Subcutaneous abdominal adipose tissue (tissue), 5 donors: ENCODE results near the gene ZNF580.

Experiments
- H3K27ac ChIP-seq: one replicate; pipeline ENCODE4 v1.7.0; 2013; ENCODE audit warnings: low read depth, mild to moderate bottlenecking, inconsistent platforms, low read length, moderate library complexity
- H3K27me3 ChIP-seq, 5 donors: one replicate each; pipeline ENCODE4 v1.7.0; 2013; ENCODE audit warnings: low read length in 5 of 5, inconsistent platforms in 1 of 5; ENCODE audit not compliant: control insufficient read depth in 5 of 5, insufficient read depth in 4 of 5
- H3K36me3 ChIP-seq, 5 donors: one replicate each; pipeline ENCODE4 v1.7.0; 2013; ENCODE audit warnings: low read length in 5 of 5; ENCODE audit not compliant: control insufficient read depth in 5 of 5, insufficient read depth in 5 of 5
- H3K4me1 ChIP-seq, 5 donors: one replicate each; pipeline ENCODE4 v1.7.0; 2013; ENCODE audit warnings: low read length in 5 of 5, mild to moderate bottlenecking in 3 of 5, moderate library complexity in 1 of 5; ENCODE audit not compliant: control insufficient read depth in 5 of 5, insufficient read depth in 5 of 5
- H3K4me3 ChIP-seq, 5 donors: one replicate each; pipeline ENCODE4 v1.7.0; 2013; ENCODE audit warnings: low read length in 5 of 5, low read depth in 1 of 5
- H3K9ac ChIP-seq, 5 donors: one replicate each; pipeline ENCODE4 v1.7.0; 2013; ENCODE audit warnings: low read length in 5 of 5, mild to moderate bottlenecking in 4 of 5, moderate library complexity in 3 of 5
- H3K9me3 ChIP-seq, 5 donors: one replicate each; pipeline ENCODE4 v1.7.0; 2013; ENCODE audit warnings: low read length in 5 of 5; ENCODE audit not compliant: control insufficient read depth in 5 of 5
- donor health status: healthy.
- donor health status: healthy.
- donor health status: healthy.
- donor health status: healthy.
- donor health status: healthy.

The ZNF580 gene

GRCh38 chr19:55635856-55636440, 4.9 kb upstream of the ZNF580 start:
- H3K4me3 ChIP-seq: peak overlapping the region; percentile 93 to 100 (median 100)
- H3K9ac ChIP-seq: peak overlapping the region; percentile 98 to 100 (median 100)
- no peaks in the 10 kb centered on the region for H3K9me3 ChIP-seq
- H3K27ac ChIP-seq: peak overlapping the region; percentile 95
- H3K36me3 ChIP-seq: no peaks in the 10 kb centered on the region
- H3K4me1 ChIP-seq: peaks cover 12 to 69% (median 59%) of the 10 kb centered on the region in 5 donors
- no peaks in the 10 kb centered on the region for H3K27me3 ChIP-seq

GRCh38 chr19:55636723-55637122, 4.1 kb upstream of the ZNF580 start:
- Histone ChIP-seq H3K9ac (peak overlapping the region in 4 of 5 donors; percentile 41 to 100 (median 99)), H3K27ac (peak overlapping the region; percentile 95), H3K27me3 (no peaks in the 10 kb centered on the region), H3K4me1 (peaks cover 12 to 76% (median 64%) of the 10 kb centered on the region in 5 donors), H3K36me3 (no peaks in the 10 kb centered on the region), H3K9me3 (no peaks in the 10 kb centered on the region), H3K4me3 (peak overlapping the region in 1 of 5 donors; percentile 100)

GRCh38 chr19:55637534-55637933, 3.3 kb upstream of the ZNF580 start:
- Histone ChIP-seq H3K4me3 (no peak overlapping the region), H3K36me3 (no peaks in the 10 kb centered on the region), H3K9me3 (no peaks in the 10 kb centered on the region), H3K27ac (no peak overlapping the region), H3K27me3 (no peaks in the 10 kb centered on the region), H3K9ac (no peak overlapping the region), H3K4me1 (peaks cover 12 to 82% (median 70%) of the 10 kb centered on the region in 5 donors)

GRCh38 chr19:55638864-55639359, 1.9 kb upstream of the ZNF580 start:
- Histone ChIP-seq H3K9ac (no peak overlapping the region), H3K27me3 (no peaks in the 10 kb centered on the region), H3K9me3 (no peaks in the 10 kb centered on the region), H3K27ac (no peak overlapping the region), H3K36me3 (no peaks in the 10 kb centered on the region), H3K4me3 (no peak overlapping the region), H3K4me1 (peaks cover 14 to 88% (median 78%) of the 10 kb centered on the region in 5 donors)

GRCh38 chr19:55640043-55640576, 692 bp upstream of the ZNF580 start:
- H3K4me3 ChIP-seq: peak overlapping the region in 4 of 5 donors; percentile 68 to 81 (median 74)
- peaks cover 0 to 8% (median 6%) of the 10 kb centered on the region in 5 donors for H3K36me3 ChIP-seq
- H3K4me1 ChIP-seq: peaks cover 16 to 91% (median 83%) of the 10 kb centered on the region in 5 donors
- H3K27ac ChIP-seq: peak overlapping the region; percentile 85
- no peaks in the 10 kb centered on the region for H3K27me3 ChIP-seq
- peak overlapping the region; percentile 16 to 74 (median 65) for H3K9ac ChIP-seq
- H3K9me3 ChIP-seq: no peaks in the 10 kb centered on the region

- peak overlapping the region; percentile 64 for H3K27ac ChIP-seq
- H3K4me1 ChIP-seq: peaks cover 9 to 76% (median 70%) of the 10 kb centered on the region in 5 donors
- H3K9ac ChIP-seq: peak overlapping the region; percentile 48 to 89 (median 76)
- H3K4me3 ChIP-seq: peak overlapping the region; percentile 71 to 89 (median 81)
- no peaks in the 10 kb centered on the region for H3K27me3 ChIP-seq
- H3K36me3 ChIP-seq: peaks cover 0 to 14% (median 11%) of the 10 kb centered on the region in 5 donors
- H3K9me3 ChIP-seq: no peaks in the 10 kb centered on the region
Observed at GRCh38 chr19:55641426-55642152, 787 bp downstream of the ZNF580 start.

- Histone ChIP-seq H3K36me3 (peaks cover 0 to 14% (median 11%) of the 10 kb centered on the region in 5 donors), H3K27me3 (no peaks in the 10 kb centered on the region), H3K27ac (no peak overlapping the region), H3K9me3 (no peaks in the 10 kb centered on the region), H3K4me1 (peaks cover 7 to 73% (median 68%) of the 10 kb centered on the region in 5 donors), H3K9ac (peak overlapping the region in 3 of 5 donors; percentile 39 to 68 (median 59)), H3K4me3 (peak overlapping the region; percentile 71 to 89 (median 81))
Observed at GRCh38 chr19:55642153-55643002, 1.6 kb downstream of the ZNF580 start.

- H3K36me3 ChIP-seq: peaks cover 0 to 14% (median 11%) of the 10 kb centered on the region in 5 donors
- H3K4me1 ChIP-seq: peaks cover 10 to 73% (median 69%) of the 10 kb centered on the region in 5 donors
- H3K9me3 ChIP-seq: no peaks in the 10 kb centered on the region
- H3K9ac ChIP-seq: peak within 1 kb of the TSS; percentile 84 to 93 (median 90)
- H3K4me3 ChIP-seq: peak within 1 kb of the TSS; percentile 71 to 86 (median 81)
- H3K27ac ChIP-seq: peak within 1 kb of the TSS; percentile 50
- no peaks in the 10 kb centered on the region for H3K27me3 ChIP-seq
Observed at GRCh38 chr19:55643003-55643886, 2.4 kb downstream of the ZNF580 start, which contains the start of gene ZNF581. Gene ZNF581, plus strand, starts transcription at chr19:55643649. Its CDS starts 923 bp downstream, at chr19:55644572.

GRCh38 chr19:55643887-55644176, 3.0 kb downstream of the ZNF580 start:
- no peaks in the 10 kb centered on the region for H3K27me3 ChIP-seq
- peak overlapping the region; percentile 71 to 86 (median 76) for H3K4me3 ChIP-seq
- peak overlapping the region; percentile 50 for H3K27ac ChIP-seq
- H3K9me3 ChIP-seq: no peaks in the 10 kb centered on the region
- H3K4me1 ChIP-seq: peaks cover 11 to 74% (median 70%) of the 10 kb centered on the region in 5 donors
- peaks cover 0 to 14% (median 11%) of the 10 kb centered on the region in 5 donors for H3K36me3 ChIP-seq
- peak overlapping the region; percentile 84 to 93 (median 90) for H3K9ac ChIP-seq
